ENCODE measurements around the gene RUNX2. TPM values are rescaled to one million over a fixed set of nuclear protein-coding genes. Genes with fewer than 3 reads are reported as not detected.

RUNX2 gene
- total and polyA plus RNA-seq, 2 donors from 2014 or later = 2.3 to 4.7 TPM

DNA sequence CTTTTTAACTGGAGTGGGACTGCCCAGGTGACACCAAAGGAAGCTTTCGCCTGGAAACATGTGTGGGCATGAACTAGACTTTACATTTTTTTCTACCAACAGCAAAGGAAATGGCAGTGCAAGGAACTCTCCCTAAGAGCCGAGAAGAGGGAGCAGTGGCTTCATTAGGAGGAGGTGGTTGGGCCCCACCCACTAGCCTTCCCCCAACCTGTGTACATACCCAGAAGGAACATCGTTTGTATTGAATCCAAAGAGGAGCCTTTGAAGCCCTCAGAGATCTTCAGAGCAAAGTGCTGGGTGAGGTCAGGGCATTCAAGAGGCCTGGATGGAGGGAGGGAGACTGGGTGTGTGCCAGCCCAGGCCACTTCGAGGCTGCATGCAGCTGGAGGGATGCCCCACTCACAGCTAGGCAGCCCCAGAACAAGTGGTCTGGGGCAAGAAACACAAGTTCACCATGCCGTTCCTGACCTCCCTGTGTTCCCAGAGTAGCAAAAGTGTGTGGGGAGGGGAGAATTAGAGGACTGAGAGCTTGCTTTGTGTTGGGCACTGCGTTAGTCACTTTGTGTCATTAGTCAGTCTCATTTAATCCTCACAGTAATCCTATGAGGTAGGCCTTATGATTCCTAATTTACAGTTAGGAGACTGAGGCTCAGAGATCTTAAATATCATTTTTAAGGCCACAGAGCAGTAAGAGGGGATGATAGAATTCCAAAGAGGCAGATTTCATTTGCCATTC, 241.2 kb downstream of the RUNX2 start:
- FAIRE-seq (no peak), DNase-seq (no peak)
- H3K27ac ChIP-seq (ENCODE audit: low read depth in 2 of 2, low read length in 2 of 2) = no peak overlapping the region
- TF ChIP-seq, protein P1, sequence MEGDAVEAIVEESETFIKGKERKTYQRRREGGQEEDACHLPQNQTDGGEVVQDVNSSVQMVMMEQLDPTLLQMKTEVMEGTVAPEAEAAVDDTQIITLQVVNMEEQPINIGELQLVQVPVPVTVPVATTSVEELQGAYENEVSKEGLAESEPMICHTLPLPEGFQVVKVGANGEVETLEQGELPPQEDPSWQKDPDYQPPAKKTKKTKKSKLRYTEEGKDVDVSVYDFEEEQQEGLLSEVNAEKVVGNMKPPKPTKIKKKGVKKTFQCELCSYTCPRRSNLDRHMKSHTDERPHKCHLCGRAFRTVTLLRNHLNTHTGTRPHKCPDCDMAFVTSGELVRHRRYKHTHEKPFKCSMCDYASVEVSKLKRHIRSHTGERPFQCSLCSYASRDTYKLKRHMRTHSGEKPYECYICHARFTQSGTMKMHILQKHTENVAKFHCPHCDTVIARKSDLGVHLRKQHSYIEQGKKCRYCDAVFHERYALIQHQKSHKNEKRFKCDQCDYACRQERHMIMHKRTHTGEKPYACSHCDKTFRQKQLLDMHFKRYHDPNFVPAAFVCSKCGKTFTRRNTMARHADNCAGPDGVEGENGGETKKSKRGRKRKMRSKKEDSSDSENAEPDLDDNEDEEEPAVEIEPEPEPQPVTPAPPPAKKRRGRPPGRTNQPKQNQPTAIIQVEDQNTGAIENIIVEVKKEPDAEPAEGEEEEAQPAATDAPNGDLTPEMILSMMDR (IDR thresholded peaks at IDR 0.05; ENCODE audit: borderline replicate concordance, extremely low read depth, insufficient read depth) = no peak
- intact Hi-C loops (cut with DNase I) = no loop called here
- H3K4me3 ChIP-seq (ENCODE audit: low read length in 3 of 3) = no peak overlapping the region
- no peaks in the 10 kb centered on the region for H3K36me3 ChIP-seq (ENCODE audit: control insufficient read depth in 2 of 3, insufficient read depth in 3 of 3, low read length in 3 of 3)
- no peaks in the 10 kb centered on the region for H3K9me3 ChIP-seq (ENCODE audit: control insufficient read depth in 2 of 3, insufficient read depth in 1 of 3, low read length in 3 of 3)
- H3K27me3 ChIP-seq (ENCODE audit: control insufficient read depth, insufficient read depth, low read length) = no peaks in the 10 kb centered on the region
- no peaks in the 10 kb centered on the region for H3K4me1 ChIP-seq (ENCODE audit: control insufficient read depth in 2 of 3, insufficient read depth in 2 of 3, low read depth in 1 of 3, low read length in 3 of 3)
- H3K9ac ChIP-seq (ENCODE audit: low read length in 3 of 3) = no peak overlapping the region

DNA sequence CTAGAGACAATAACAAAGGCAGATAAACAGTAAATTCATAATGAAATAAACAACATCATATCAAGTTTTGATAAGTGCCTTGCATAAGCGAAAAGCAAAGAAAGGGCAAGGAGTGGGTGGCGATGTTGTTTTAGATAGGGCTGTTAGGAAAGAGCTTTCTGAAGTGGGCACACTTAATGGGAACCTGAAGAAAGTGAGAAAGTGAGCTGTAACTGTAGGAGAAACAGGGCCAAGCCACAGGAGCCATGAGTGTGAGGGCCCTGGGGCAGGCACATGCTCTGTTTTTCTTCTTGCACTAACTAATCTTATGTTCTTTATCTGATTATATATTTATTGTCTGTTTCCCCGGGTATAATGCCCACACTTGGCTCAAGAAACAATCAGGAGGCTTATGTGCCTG, 243.0 kb downstream of the RUNX2 start:
- H3K4me1 ChIP-seq (ENCODE audit: control insufficient read depth in 2 of 3, insufficient read depth in 2 of 3, low read depth in 1 of 3, low read length in 3 of 3) = no peaks in the 10 kb centered on the region
- DNase-seq = no peak
- no peak overlapping the region for H3K4me3 ChIP-seq (ENCODE audit: low read length in 3 of 3)
- intact Hi-C loops (cut with DNase I) = no loop called here
- no peak for FAIRE-seq
- no peak overlapping the region for H3K27ac ChIP-seq (ENCODE audit: low read depth in 2 of 2, low read length in 2 of 2)
- H3K9me3 ChIP-seq (ENCODE audit: control insufficient read depth in 2 of 3, insufficient read depth in 1 of 3, low read length in 3 of 3) = no peaks in the 10 kb centered on the region
- no peaks in the 10 kb centered on the region for H3K27me3 ChIP-seq (ENCODE audit: control insufficient read depth, insufficient read depth, low read length)
- H3K9ac ChIP-seq (ENCODE audit: low read length in 3 of 3) = no peak overlapping the region
- TF ChIP-seq, protein P1 (IDR thresholded peaks at IDR 0.05; ENCODE audit: borderline replicate concordance, extremely low read depth, insufficient read depth) = no peak
- H3K36me3 ChIP-seq (ENCODE audit: control insufficient read depth in 2 of 3, insufficient read depth in 3 of 3, low read length in 3 of 3) = no peaks in the 10 kb centered on the region

DNA sequence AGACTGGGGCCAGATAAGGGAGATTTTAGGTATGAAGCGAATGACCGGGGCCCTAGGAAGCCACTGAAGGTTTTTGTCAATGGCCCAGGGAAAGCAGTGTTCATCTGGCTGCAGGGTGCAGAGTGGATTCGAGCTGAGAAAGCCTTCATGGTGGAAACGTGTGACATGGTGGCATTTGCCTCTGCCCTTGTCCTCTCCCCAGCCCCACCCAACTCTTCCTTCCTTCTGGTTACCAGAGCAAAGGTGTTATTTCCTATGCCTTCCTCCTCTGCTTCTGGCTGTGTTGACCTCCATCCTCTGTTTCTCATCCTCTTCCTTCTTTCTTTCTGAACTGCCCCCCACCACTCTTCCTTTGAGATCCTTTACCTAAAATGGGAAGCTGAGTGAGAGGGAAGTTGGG, 244.7 kb downstream of the RUNX2 start:
- intact Hi-C loops (cut with DNase I) = no loop called here
- TF ChIP-seq, protein P1 (IDR thresholded peaks at IDR 0.05; ENCODE audit: borderline replicate concordance, extremely low read depth, insufficient read depth) = no peak
- Histone ChIP-seq H3K9ac (ENCODE audit: low read length in 3 of 3) (no peak overlapping the region), H3K4me1 (ENCODE audit: control insufficient read depth in 2 of 3, insufficient read depth in 2 of 3, low read depth in 1 of 3, low read length in 3 of 3) (no peaks in the 10 kb centered on the region), H3K27ac (ENCODE audit: low read depth in 2 of 2, low read length in 2 of 2) (no peak overlapping the region), H3K9me3 (ENCODE audit: control insufficient read depth in 2 of 3, insufficient read depth in 1 of 3, low read length in 3 of 3) (no peaks in the 10 kb centered on the region), H3K36me3 (ENCODE audit: control insufficient read depth in 2 of 3, insufficient read depth in 3 of 3, low read length in 3 of 3) (no peaks in the 10 kb centered on the region), H3K4me3 (ENCODE audit: low read length in 3 of 3) (no peak overlapping the region), H3K27me3 (ENCODE audit: control insufficient read depth, insufficient read depth, low read length) (no peaks in the 10 kb centered on the region)
- no peak for DNase-seq
- no peak for FAIRE-seq
